K562 (cell line): Measurements from ENCODE around the gene EFNA5. TPM values are rescaled to one million over a fixed set of nuclear protein-coding genes. Genes with fewer than 3 reads are reported as not detected.

Source experiments
- ATAC-seq: fragments of 200-7000 bp; cut with Tn5 transposase; 3 replicates; pipeline ENCODE4 v1.9.1; 2020; ENCODE audit warnings: moderate library complexity
- BruUV-seq: library from RNA; stranded (reverse); fragments of 400-500 nt; replicated peaks from 2 replicates; lab custom pipeline; 2021; lab: Mats Ljungman, UMichigan
- CTCF ChIA-PET: fragments of 300-600 bp; formaldehyde crosslinking; extraction: SDS; loops from one replicate; lab custom pipeline; 2021; ENCODE audit warnings: low intra/inter-chr PET ratio; lab: Yijun Ruan, JAX
- POLR2A ChIA-PET: fragments of 300-600, 350-650 bp; sonication (Branson Sonifier 250); formaldehyde crosslinking; extraction: SDS; loops from one replicate; lab custom pipeline; 2021; ENCODE audit warnings: antibody characterized with exemption, inconsistent platforms; lab: Yijun Ruan, JAX
- DNase-seq, 4 experiments: peaks; one replicate each; pipeline versions ENCODE4 v3.0.0 to v3.0.0-alpha.2; 2011 to 2018; ENCODE audit warnings: low spot score in 3 of 4, mixed read lengths in 3 of 4; ENCODE audit errors: extremely low read depth in 1 of 4
- FAIRE-seq: peaks from 2 replicates; lab custom pipeline; 2011; peaks lifted over from hg19 to GRCh38; lab: Jason Lieb, UNC
- H2AFZ ChIP-seq: 2 replicates; pipeline ENCODE4 v1.6.0; 2011; ENCODE audit warnings: low read depth, low read length, control low read depth, inconsistent platforms
- H3K27ac ChIP-seq: fragments of 200-600 bp; 3 replicates; pipeline ENCODE4 v1.8.0; 2011; ENCODE audit warnings: low read depth, mild to moderate bottlenecking, control low read depth, inconsistent platforms, low read length, moderate library complexity, mixed read lengths; ENCODE audit errors: extremely low read depth
- H3K27me3 ChIP-seq, 2 experiments: fragments of 300-600 bp in 1 of 2; 2 replicates in 1 of 2; 3 replicates in 1 of 2; pipeline versions ENCODE4 v1.6.0 to v1.8.0; 2011; ENCODE audit warnings: inconsistent platforms in 2 of 2, low read length in 2 of 2, mild to moderate bottlenecking in 1 of 2, mixed read lengths in 1 of 2, moderate library complexity in 1 of 2; ENCODE audit not compliant: control insufficient read depth in 2 of 2, insufficient read depth in 2 of 2
- H3K36me3 ChIP-seq: fragments of 300-600 bp; 3 replicates; pipeline ENCODE4 v1.8.0; 2011; ENCODE audit warnings: mild to moderate bottlenecking, low read length, inconsistent platforms; ENCODE audit not compliant: control insufficient read depth, insufficient read depth
- H3K4me1 ChIP-seq, 2 experiments: fragments of 200-600 bp in 1 of 2; replicated peaks in 1 of 2; 2 replicates in 1 of 2; 3 replicates in 1 of 2; pipeline versions ENCODE4 v1.5.1 to v1.8.0; 2011; ENCODE audit warnings: inconsistent platforms in 2 of 2, low read length in 2 of 2, mild to moderate bottlenecking in 1 of 2, mixed read lengths in 1 of 2, moderate library complexity in 1 of 2; ENCODE audit not compliant: control insufficient read depth in 2 of 2, insufficient read depth in 2 of 2
- H3K4me2 ChIP-seq: 2 replicates; pipeline ENCODE4 v1.6.1; 2011; ENCODE audit warnings: low read length, control low read depth, inconsistent platforms, mixed read lengths; ENCODE audit not compliant: insufficient read depth
- H3K4me3 ChIP-seq: fragments of 200-600 bp; sonication (generic), shearing (Covaris generic); 2 replicates; pipeline ENCODE4 v1.5.1; 2016; ENCODE audit warnings: control low read depth, inconsistent platforms
- H3K79me2 ChIP-seq: fragments of 200-600 bp; 3 replicates; pipeline ENCODE4 v1.8.0; 2011; ENCODE audit warnings: low read length, inconsistent platforms; ENCODE audit not compliant: control insufficient read depth, insufficient read depth
- H3K9ac ChIP-seq, 2 experiments: 2 replicates each; pipeline versions ENCODE4 v1.6.0 to v1.6.1; 2011; ENCODE audit warnings: low read depth in 2 of 2, low read length in 2 of 2, control low read depth in 1 of 2, inconsistent platforms in 1 of 2, mild to moderate bottlenecking in 1 of 2, mixed read lengths in 1 of 2; ENCODE audit not compliant: insufficient read depth in 1 of 2
- H3K9me1 ChIP-seq: one replicate; pipeline ENCODE4 v1.6.0; 2011; ENCODE audit warnings: inconsistent platforms, mild to moderate bottlenecking, low read length, moderate library complexity; ENCODE audit not compliant: control insufficient read depth, insufficient read depth
- H3K9me3 ChIP-seq: replicated peaks from 2 replicates; pipeline ENCODE4 v1.5.1; 2011; ENCODE audit warnings: low read depth, low read length, inconsistent platforms; ENCODE audit not compliant: control insufficient read depth, insufficient read depth
- H4K20me1 ChIP-seq: replicated peaks from 2 replicates; pipeline ENCODE4 v1.6.1; 2011; ENCODE audit warnings: low read length, inconsistent platforms, mixed read lengths; ENCODE audit not compliant: control insufficient read depth, insufficient read depth
- DNMT1 ChIP-seq: fragments of 450-650 bp; IDR thresholded peaks from 2 replicates; pipeline ENCODE4 v1.6.1; 2016; ENCODE audit warnings: antibody characterized with exemption, mild to moderate bottlenecking
- FOSL1 ChIP-seq: fragments of 200-800 bp; sonication (Bioruptor generic); conservative IDR thresholded peaks from 2 replicates; pipeline ENCODE4 v1.6.1; 2016; ENCODE audit warnings: missing genetic modification characterization, missing compliant biosample characterization
- HNRNPK ChIP-seq: fragments of 200-400 bp; formaldehyde crosslinking; IDR thresholded peaks from one replicate; pipeline ENCODE4 v1.6.1; 2018; ENCODE audit warnings: mild to moderate bottlenecking, low read depth, low read length; ENCODE audit not compliant: poor library complexity, severe bottlenecking
- HNRNPUL1 ChIP-seq: fragments of 200-400 bp; formaldehyde crosslinking; IDR thresholded peaks from 2 replicates; pipeline ENCODE4 v1.6.1; 2017; ENCODE audit warnings: low read length
- NFYB ChIP-seq: IDR thresholded peaks from 2 replicates; pipeline ENCODE4 v1.6.1; 2011; ENCODE audit warnings: mild to moderate bottlenecking, moderate library complexity; ENCODE audit not compliant: insufficient read length; ENCODE audit errors: extremely low read depth
- SIN3B ChIP-seq: fragments of 450-650 bp; IDR thresholded peaks from 2 replicates; pipeline ENCODE4 v1.6.1; 2017; ENCODE audit warnings: low read depth, mild to moderate bottlenecking, moderate library complexity
- ZNF431 ChIP-seq: sonication (generic); formaldehyde crosslinking; IDR thresholded peaks from 2 replicates; pipeline ENCODE4 v1.8.0; 2022; ENCODE audit warnings: mild to moderate bottlenecking, missing genetic modification reagents
- ZNF764 ChIP-seq: fragments of 250-450 bp; sonication (Bioruptor Pico); IDR thresholded peaks from 2 replicates; pipeline ENCODE4 v1.4.0; 2020; ENCODE audit warnings: low read depth, mild to moderate bottlenecking, moderate library complexity
- in situ Hi-C: fragments of 300-500 bp; cut with MboI; formaldehyde crosslinking; loops from 4 replicates; pipeline ENCODE4 v1.15.0; 2018; ENCODE audit warnings: inconsistent platforms, mixed read lengths
- intact Hi-C: fragments of 100-400 bp; cut with micrococcal nuclease; formaldehyde crosslinking; loops from 2 replicates; pipeline ENCODE4 v1.14.2; 2022
- polyA plus RNA-seq, 8 experiments: library from polyadenylated mRNA; depleted of rRNA in 4 of 8; stranded (reverse) in 5 of 8; unstranded in 3 of 8; fragments of >200 nt; fragmentation: Nextera tagmentation in 2 of 8; fragmentation: Illumina TruSeq in 1 of 8; extraction: Ambion mirVana in 2 of 8; extraction: Trizol in 1 of 8; gene quantifications; 2 replicates each; pipeline versions ENCODE4 v1.2.1 to v1.2.3, GENCODE V29; 2011 to 2014; ENCODE audit warnings: inconsistent platforms in 1 of 8, missing spikeins in 1 of 8
- total RNA-seq, 7 experiments: library from RNA; depleted of rRNA in 6 of 7; stranded (reverse); fragments of >200 nt in 6 of 7; fragmentation: Illumina TruSeq in 2 of 7; extraction: Trizol in 2 of 7; gene quantifications; 2 replicates each; pipeline versions ENCODE4 v1.2.1 to v1.2.3, GENCODE V29; 2011 to 2021; ENCODE audit warnings: low replicate concordance in 1 of 7
- TF ChIP-seq, protein P1 (sequence below): fragments of 200-800 bp; sonication (Bioruptor generic); IDR thresholded peaks from 2 replicates; pipeline ENCODE4 v1.6.1; 2017; ENCODE audit warnings: missing genetic modification characterization, missing compliant biosample characterization
- TF ChIP-seq, protein P2 (sequence below): sonication (generic); formaldehyde crosslinking; IDR thresholded peaks from 2 replicates; pipeline ENCODE4 v1.8.0; 2023; ENCODE audit warnings: mild to moderate bottlenecking, missing genetic modification reagents
- TF ChIP-seq, protein P3 (sequence below): fragments of 200-800 bp; sonication (Bioruptor generic); IDR thresholded peaks from 2 replicates; pipeline ENCODE4 v1.6.1; 2017; ENCODE audit warnings: missing genetic modification characterization, missing compliant biosample characterization
- TF ChIP-seq, protein P4 (sequence below), 2 experiments: fragments of 450-650 bp; IDR thresholded peaks; 2 replicates each; pipeline ENCODE4 v1.6.1; 2018; ENCODE audit warnings: mild to moderate bottlenecking in 2 of 2, low read depth in 1 of 2; ENCODE audit not compliant: partially characterized antibody in 2 of 2

EFNA5 gene
- total and polyA plus RNA-seq, 9 of the 15 experiments (the other 6 are each of a cell fraction or from before 2014, with no cell fraction given), result 0.20 TPM; not detected in 8

DNA sequence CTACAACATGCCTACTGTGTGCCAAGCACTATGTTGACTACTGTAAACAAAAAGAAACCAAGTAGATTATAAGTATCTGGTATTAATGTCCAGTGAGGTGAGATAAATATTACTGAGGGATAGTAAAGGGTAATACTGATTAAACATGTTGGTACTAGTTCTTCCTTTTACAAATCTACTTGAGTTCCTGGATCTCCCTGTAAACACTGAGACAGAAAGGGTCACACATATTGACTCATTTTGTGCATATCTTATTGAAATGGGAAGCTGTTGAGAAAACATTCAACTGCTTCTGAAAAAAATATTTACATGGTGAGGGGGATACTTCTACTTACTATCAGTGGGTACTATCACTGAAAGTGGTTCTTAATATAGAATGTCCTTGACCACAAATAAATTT is 24.3 kb downstream of the EFNA5 start:
- ChIA-PET CTCF (no interaction called here), POLR2A (no interaction called here)
- no peak for FAIRE-seq
- no peaks in the 10 kb centered on the region for H4K20me1 ChIP-seq
- no peak overlapping the region for H2AFZ ChIP-seq
- no peaks in the 10 kb centered on the region for H3K9me3 ChIP-seq
- DNase-seq, result no peak
- H3K4me1 ChIP-seq, result no peaks in the 10 kb centered on the region
- in situ Hi-C loops, result no loop called here
- no peak overlapping the region for H3K9ac ChIP-seq
- no peak for ATAC-seq
- H3K36me3 ChIP-seq, result no peaks in the 10 kb centered on the region
- H3K27me3 ChIP-seq, result no peaks in the 10 kb centered on the region
- H3K9me1 ChIP-seq, result no peaks in the 10 kb centered on the region
- H3K4me2 ChIP-seq, result no peak overlapping the region
- H3K27ac ChIP-seq, result no peak overlapping the region
- H3K4me3 ChIP-seq, result no peak overlapping the region
- BruUV-seq, result no TSS peak
- H3K79me2 ChIP-seq, result no peaks in the 10 kb centered on the region
- intact Hi-C loops, result no loop called here
- no peak for TF ChIP-seq HNRNPUL1
- TF ChIP-seq FOSL1 (tag), result no peak
- no peak for TF ChIP-seq NFYB
- TF ChIP-seq SIN3B, result no peak
- TF ChIP-seq, protein P1, sequence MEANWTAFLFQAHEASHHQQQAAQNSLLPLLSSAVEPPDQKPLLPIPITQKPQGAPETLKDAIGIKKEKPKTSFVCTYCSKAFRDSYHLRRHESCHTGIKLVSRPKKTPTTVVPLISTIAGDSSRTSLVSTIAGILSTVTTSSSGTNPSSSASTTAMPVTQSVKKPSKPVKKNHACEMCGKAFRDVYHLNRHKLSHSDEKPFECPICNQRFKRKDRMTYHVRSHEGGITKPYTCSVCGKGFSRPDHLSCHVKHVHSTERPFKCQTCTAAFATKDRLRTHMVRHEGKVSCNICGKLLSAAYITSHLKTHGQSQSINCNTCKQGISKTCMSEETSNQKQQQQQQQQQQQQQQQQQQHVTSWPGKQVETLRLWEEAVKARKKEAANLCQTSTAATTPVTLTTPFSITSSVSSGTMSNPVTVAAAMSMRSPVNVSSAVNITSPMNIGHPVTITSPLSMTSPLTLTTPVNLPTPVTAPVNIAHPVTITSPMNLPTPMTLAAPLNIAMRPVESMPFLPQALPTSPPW (CRISPR knock-in tag), result no peak
- TF ChIP-seq, protein P2, sequence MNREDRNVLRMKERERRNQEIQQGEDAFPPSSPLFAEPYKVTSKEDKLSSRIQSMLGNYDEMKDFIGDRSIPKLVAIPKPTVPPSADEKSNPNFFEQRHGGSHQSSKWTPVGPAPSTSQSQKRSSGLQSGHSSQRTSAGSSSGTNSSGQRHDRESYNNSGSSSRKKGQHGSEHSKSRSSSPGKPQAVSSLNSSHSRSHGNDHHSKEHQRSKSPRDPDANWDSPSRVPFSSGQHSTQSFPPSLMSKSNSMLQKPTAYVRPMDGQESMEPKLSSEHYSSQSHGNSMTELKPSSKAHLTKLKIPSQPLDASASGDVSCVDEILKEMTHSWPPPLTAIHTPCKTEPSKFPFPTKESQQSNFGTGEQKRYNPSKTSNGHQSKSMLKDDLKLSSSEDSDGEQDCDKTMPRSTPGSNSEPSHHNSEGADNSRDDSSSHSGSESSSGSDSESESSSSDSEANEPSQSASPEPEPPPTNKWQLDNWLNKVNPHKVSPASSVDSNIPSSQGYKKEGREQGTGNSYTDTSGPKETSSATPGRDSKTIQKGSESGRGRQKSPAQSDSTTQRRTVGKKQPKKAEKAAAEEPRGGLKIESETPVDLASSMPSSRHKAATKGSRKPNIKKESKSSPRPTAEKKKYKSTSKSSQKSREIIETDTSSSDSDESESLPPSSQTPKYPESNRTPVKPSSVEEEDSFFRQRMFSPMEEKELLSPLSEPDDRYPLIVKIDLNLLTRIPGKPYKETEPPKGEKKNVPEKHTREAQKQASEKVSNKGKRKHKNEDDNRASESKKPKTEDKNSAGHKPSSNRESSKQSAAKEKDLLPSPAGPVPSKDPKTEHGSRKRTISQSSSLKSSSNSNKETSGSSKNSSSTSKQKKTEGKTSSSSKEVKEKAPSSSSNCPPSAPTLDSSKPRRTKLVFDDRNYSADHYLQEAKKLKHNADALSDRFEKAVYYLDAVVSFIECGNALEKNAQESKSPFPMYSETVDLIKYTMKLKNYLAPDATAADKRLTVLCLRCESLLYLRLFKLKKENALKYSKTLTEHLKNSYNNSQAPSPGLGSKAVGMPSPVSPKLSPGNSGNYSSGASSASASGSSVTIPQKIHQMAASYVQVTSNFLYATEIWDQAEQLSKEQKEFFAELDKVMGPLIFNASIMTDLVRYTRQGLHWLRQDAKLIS (CRISPR knock-in tag), result no peak
- TF ChIP-seq, protein P3, sequence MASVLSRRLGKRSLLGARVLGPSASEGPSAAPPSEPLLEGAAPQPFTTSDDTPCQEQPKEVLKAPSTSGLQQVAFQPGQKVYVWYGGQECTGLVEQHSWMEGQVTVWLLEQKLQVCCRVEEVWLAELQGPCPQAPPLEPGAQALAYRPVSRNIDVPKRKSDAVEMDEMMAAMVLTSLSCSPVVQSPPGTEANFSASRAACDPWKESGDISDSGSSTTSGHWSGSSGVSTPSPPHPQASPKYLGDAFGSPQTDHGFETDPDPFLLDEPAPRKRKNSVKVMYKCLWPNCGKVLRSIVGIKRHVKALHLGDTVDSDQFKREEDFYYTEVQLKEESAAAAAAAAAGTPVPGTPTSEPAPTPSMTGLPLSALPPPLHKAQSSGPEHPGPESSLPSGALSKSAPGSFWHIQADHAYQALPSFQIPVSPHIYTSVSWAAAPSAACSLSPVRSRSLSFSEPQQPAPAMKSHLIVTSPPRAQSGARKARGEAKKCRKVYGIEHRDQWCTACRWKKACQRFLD (CRISPR knock-in tag), result no peak
- no peak for TF ChIP-seq ZNF431 (CRISPR knock-in tag)
- TF ChIP-seq HNRNPK, result no peak
- TF ChIP-seq DNMT1, result no peak
- TF ChIP-seq, protein P4, sequence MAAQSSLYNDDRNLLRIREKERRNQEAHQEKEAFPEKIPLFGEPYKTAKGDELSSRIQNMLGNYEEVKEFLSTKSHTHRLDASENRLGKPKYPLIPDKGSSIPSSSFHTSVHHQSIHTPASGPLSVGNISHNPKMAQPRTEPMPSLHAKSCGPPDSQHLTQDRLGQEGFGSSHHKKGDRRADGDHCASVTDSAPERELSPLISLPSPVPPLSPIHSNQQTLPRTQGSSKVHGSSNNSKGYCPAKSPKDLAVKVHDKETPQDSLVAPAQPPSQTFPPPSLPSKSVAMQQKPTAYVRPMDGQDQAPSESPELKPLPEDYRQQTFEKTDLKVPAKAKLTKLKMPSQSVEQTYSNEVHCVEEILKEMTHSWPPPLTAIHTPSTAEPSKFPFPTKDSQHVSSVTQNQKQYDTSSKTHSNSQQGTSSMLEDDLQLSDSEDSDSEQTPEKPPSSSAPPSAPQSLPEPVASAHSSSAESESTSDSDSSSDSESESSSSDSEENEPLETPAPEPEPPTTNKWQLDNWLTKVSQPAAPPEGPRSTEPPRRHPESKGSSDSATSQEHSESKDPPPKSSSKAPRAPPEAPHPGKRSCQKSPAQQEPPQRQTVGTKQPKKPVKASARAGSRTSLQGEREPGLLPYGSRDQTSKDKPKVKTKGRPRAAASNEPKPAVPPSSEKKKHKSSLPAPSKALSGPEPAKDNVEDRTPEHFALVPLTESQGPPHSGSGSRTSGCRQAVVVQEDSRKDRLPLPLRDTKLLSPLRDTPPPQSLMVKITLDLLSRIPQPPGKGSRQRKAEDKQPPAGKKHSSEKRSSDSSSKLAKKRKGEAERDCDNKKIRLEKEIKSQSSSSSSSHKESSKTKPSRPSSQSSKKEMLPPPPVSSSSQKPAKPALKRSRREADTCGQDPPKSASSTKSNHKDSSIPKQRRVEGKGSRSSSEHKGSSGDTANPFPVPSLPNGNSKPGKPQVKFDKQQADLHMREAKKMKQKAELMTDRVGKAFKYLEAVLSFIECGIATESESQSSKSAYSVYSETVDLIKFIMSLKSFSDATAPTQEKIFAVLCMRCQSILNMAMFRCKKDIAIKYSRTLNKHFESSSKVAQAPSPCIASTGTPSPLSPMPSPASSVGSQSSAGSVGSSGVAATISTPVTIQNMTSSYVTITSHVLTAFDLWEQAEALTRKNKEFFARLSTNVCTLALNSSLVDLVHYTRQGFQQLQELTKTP (IDR thresholded peaks at IDR 0.05; ENCODE audit: low read depth in 1 of 2, partially characterized antibody in 2 of 2), result no peak
- no peak for TF ChIP-seq ZNF764 (CRISPR knock-in tag)
